LNCaP clone FGC (cell line): Measurements from ENCODE around the gene CNN3.

ENCODE experiments used
- DNase-seq: peaks from one replicate; pipeline ENCODE4 v3.0.0-alpha.2; 2011; ENCODE audit warnings: low read depth
- H3K4me3 ChIP-seq: 2 replicates; pipeline ENCODE4 v1.5.1; 2011; ENCODE audit warnings: mild to moderate bottlenecking, low read depth, low read length, control low read depth
- TF ChIP-seq, protein P1 (sequence below): IDR thresholded peaks from 2 replicates; pipeline ENCODE4 v1.5.1; 2012; ENCODE audit warnings: mild to moderate bottlenecking; ENCODE audit not compliant: control insufficient read depth, insufficient read depth; ENCODE audit errors: extremely low read depth

Gene CNN3

DNA sequence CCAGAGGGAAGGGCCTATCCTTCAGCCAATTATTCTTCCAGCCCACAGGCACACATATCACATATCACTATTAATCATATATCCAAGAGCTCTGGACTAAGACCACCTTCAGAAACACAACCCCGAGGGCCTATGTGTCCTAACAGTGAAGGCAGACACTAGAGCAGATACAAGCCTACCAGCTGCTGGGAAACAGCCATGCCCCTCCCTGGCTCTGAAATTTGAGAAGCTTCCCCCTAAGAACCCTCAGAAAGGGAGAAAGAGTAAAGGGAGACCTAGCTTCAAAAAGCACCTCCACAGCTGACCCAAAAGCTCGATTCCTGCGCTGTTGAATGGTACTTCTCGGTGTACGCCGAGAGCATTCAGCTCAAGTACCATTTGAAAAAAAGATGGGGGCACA is 17.4 kb downstream of the CNN3 start:
- H3K4me3 ChIP-seq, result no peak overlapping the region
- DNase-seq, result no peak
- TF ChIP-seq, protein P1, sequence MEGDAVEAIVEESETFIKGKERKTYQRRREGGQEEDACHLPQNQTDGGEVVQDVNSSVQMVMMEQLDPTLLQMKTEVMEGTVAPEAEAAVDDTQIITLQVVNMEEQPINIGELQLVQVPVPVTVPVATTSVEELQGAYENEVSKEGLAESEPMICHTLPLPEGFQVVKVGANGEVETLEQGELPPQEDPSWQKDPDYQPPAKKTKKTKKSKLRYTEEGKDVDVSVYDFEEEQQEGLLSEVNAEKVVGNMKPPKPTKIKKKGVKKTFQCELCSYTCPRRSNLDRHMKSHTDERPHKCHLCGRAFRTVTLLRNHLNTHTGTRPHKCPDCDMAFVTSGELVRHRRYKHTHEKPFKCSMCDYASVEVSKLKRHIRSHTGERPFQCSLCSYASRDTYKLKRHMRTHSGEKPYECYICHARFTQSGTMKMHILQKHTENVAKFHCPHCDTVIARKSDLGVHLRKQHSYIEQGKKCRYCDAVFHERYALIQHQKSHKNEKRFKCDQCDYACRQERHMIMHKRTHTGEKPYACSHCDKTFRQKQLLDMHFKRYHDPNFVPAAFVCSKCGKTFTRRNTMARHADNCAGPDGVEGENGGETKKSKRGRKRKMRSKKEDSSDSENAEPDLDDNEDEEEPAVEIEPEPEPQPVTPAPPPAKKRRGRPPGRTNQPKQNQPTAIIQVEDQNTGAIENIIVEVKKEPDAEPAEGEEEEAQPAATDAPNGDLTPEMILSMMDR, result no peak

DNA sequence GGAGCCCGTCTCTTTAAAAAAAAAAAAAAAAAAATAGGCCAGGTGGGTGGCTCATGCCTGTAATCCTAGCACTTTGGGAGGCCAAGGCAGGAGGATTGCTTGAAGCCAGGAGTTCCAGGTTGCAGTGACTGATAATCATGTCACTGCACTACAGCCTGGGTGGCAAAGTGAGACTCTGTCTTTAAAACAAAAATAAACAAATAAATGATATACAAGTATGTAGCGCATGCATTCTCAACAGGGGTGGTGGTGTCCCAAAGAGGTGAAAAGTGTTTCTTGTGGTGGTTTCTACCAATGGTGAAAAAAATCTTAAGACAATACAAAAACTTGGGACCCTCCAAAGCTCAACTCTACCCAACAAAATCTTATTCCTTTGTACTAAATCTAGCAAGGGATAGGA is 17.9 kb downstream of the CNN3 start:
- no peak overlapping the region for H3K4me3 ChIP-seq
- TF ChIP-seq, protein P1, result no peak

DNA sequence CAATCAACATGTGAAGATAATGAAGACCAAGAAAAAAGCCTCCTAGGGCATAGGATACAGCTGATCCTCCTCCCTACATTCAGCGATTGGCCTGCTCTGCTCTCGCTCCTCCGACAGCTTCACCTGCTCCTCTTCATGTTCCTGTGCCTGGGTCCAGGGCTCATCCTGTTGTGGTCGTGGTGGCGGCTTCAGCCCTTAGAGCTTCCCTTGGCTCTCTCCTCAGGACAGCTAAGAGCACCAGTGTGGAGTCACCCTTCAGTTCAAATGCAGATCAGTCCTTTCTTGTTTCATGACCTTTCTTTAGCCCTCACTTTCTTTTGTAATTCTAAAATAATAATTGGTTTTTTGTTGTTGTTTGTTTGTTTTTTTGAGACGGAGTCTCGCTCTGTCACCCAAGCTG is 18.7 kb downstream of the CNN3 start:
- DNase-seq, result no peak
- H3K4me3 ChIP-seq, result no peak overlapping the region
- TF ChIP-seq, protein P1, result no peak

More for the DNA sequence above, 17.9 kb downstream of the CNN3 start:
- DNase-seq, result no peak

DNA sequence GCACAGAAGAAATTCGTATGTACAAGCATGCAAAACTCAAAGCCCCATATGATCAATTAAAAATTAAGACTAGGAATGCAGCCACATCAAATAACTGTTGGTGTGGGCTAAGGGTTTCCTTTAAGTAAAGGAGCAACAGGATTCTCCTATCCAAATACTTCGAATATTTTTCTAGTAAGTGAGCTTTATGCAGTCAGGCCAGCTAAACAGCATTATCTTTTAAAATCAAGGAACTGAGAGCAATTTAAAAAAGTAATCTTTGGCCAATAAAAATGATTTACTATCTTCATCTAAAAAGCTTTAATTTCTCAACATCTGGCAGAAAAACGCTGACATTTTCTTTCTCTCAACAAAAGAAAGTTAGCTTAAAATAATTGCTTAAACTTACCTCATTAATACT is 19.8 kb downstream of the CNN3 start:
- DNase-seq, result no peak
- TF ChIP-seq, protein P1, result no peak
- H3K4me3 ChIP-seq, result no peak overlapping the region

DNA sequence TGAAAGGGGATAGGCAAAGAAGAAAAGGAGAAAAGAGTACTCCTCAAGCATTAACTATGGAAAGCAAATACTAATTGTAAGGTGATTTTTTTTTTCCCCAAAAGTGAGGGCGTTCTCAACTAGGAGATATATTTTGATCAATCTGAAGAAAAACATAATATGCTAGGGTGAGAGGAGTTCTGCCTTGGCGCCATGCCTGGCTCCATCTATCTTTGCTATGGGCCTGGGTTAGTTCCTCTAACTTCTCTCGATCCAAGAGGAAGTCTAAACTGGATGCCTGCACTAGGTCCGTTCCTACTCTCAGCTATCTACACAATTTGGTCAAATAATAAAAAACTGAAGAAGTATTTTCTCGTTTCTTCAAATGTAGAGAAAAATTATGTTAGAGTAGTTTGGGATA is 20.5 kb downstream of the CNN3 start:
- TF ChIP-seq, protein P1, result no peak
- H3K4me3 ChIP-seq, result no peak overlapping the region
- no peak for DNase-seq

DNA sequence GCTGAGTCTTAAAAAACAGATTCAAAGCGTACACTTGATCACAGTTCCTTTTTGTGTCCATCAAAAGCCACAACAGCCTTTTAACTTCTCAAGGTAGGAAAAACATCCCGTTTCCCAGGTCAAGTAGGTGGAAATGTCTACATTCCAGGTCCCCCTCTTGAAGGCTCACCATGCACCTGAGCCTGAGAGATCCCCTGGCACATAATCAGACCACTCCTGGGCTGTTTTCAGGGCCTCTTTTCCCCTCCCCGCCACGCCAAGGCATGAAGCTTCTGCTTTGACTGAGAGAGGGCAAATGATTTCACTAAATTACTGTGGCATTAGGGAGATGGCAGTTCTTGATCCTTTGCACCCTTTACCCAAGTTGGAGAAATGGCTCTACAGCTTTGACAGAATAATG is 21.7 kb downstream of the CNN3 start:
- TF ChIP-seq, protein P1, result no peak
- H3K4me3 ChIP-seq, result no peak overlapping the region
- no peak for DNase-seq

DNA sequence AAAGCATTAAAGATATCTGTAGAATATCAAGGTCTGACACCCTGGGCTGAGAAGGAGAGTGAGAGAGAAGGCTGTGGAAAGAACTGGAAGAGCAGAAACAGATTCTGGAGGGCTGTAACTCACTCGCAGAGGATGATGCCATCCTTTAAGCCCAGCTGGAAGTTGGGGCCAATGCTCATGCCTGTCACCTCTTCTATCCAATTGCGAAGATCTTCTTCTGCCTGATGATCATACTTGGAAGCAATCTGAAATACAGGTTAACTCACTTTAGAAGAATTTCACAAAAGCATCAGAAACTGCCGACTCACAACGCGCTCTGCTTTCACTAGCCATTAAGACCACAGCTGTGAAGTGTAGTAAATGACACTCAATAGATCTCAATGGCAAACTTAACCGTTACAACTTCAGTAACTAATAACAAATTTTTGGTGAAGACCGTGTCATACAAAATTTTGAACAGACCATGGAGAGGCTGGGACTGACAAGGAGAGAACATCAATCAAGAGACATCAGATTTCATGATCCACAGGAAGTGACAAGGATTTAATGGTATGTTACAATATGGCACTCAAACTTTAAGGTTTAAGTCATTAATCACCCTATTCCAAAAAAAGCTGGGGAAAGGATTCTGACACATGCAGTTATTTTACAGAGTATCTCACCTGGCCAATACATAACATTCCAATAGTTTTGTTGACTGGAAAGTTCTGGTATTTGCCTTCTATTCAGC is 23.5 kb downstream of the CNN3 start:
- H3K4me3 ChIP-seq, result no peak overlapping the region
- DNase-seq, result no peak
- TF ChIP-seq, protein P1, result no peak
